H1 (cell line): ENCODE measurements around the gene LCN6.

Source experiments
- CEBPB ChIP-seq: IDR thresholded peaks from 2 replicates; pipeline ENCODE4 v1.6.1; 2012; ENCODE audit warnings: low read depth, low read length
- JUN ChIP-seq: IDR thresholded peaks from 2 replicates; pipeline ENCODE4 v1.6.1; 2011; ENCODE audit warnings: low read depth, mild to moderate bottlenecking, improper control_type of control experiment, low read length
- YY1 ChIP-seq: IDR thresholded peaks from 2 replicates; pipeline ENCODE4 v1.6.1; 2011; ENCODE audit warnings: low read depth, mild to moderate bottlenecking, low read length
- ZNF274 ChIP-seq: IDR thresholded peaks from 2 replicates; pipeline ENCODE4 v1.7.0; 2012; ENCODE audit warnings: low read length, borderline replicate concordance; ENCODE audit errors: extremely low read depth
- TF ChIP-seq, protein P1 (sequence below), 3 experiments: IDR thresholded peaks; 1 replicate in 2 of 3; 2 replicates in 1 of 3; pipeline versions ENCODE4 v1.5.1 to v1.6.1; 2011; ENCODE audit warnings: low read length in 3 of 3, mild to moderate bottlenecking in 3 of 3, inconsistent platforms in 2 of 3, low read depth in 1 of 3, moderate library complexity in 1 of 3; ENCODE audit not compliant: insufficient read depth in 1 of 3; ENCODE audit errors: control extremely low read depth in 1 of 3

DNA sequence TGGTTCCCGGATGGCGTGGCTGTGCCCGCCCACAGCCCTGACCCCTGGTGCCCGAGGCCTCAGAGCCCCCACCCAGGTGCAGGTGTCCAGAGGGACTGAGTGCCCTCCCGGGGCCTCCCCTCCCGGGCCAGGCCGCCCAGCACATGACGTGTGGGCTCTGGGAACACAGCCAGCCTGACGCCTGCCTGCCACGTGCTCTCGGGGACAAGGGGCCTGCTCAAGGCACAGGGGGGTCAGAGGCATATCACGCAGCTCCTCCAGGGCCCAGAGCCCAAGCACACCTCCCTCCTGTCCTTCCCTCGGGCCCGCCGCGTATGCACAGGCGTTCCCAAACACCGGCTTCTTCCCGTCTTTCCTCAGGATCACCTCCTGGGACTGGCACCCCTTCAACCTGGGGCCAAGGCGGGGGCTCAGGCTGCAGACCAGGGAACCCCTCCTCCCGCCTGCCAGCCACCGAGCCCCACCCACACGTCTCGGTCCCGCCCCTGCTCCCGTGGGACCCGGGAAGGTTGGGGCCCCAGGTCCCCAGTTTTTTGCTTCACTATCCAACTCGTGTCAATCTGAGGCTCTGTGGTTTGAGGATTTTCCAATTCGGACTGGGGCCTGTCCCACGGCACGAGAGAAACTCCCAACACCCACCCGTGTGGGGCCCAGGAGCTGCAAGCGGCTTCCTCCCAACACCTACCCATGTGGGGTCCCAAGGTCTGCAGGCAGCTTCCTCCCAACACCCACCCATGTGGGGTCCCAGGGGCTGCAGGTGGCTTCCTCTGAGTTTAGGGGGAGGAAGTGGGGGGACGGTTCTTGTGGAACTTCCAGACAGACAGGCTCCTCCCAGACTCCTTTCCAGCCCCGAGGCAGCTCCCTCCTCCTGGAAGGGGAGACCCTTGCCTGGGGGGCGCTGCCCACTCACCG lies 7.1 kb downstream of the LCN6 start:
- TF ChIP-seq YY1 (no peak), CEBPB (no peak), ZNF274 (no peak), JUN (no peak)
- TF ChIP-seq, protein P1, sequence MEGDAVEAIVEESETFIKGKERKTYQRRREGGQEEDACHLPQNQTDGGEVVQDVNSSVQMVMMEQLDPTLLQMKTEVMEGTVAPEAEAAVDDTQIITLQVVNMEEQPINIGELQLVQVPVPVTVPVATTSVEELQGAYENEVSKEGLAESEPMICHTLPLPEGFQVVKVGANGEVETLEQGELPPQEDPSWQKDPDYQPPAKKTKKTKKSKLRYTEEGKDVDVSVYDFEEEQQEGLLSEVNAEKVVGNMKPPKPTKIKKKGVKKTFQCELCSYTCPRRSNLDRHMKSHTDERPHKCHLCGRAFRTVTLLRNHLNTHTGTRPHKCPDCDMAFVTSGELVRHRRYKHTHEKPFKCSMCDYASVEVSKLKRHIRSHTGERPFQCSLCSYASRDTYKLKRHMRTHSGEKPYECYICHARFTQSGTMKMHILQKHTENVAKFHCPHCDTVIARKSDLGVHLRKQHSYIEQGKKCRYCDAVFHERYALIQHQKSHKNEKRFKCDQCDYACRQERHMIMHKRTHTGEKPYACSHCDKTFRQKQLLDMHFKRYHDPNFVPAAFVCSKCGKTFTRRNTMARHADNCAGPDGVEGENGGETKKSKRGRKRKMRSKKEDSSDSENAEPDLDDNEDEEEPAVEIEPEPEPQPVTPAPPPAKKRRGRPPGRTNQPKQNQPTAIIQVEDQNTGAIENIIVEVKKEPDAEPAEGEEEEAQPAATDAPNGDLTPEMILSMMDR (IDR thresholded peaks at IDR 0.05; ENCODE audit: control extremely low read depth in 1 of 3, insufficient read depth in 1 of 3, low read depth in 1 of 3, low read length in 3 of 3), result no peak
